NCI-H774 (cell line): ENCODE data around the gene RAD51D.
"Not testable (repeated sequence)": the region's sequence is repeated elsewhere in the genome, so short reads cannot be mapped to it uniquely, and the experiment has no call there.

Experiments used
- DNase-seq: peaks from one replicate; lab custom pipeline; 2025; lab: John Stamatoyannopoulos, UW

The RAD51D gene

DNA sequence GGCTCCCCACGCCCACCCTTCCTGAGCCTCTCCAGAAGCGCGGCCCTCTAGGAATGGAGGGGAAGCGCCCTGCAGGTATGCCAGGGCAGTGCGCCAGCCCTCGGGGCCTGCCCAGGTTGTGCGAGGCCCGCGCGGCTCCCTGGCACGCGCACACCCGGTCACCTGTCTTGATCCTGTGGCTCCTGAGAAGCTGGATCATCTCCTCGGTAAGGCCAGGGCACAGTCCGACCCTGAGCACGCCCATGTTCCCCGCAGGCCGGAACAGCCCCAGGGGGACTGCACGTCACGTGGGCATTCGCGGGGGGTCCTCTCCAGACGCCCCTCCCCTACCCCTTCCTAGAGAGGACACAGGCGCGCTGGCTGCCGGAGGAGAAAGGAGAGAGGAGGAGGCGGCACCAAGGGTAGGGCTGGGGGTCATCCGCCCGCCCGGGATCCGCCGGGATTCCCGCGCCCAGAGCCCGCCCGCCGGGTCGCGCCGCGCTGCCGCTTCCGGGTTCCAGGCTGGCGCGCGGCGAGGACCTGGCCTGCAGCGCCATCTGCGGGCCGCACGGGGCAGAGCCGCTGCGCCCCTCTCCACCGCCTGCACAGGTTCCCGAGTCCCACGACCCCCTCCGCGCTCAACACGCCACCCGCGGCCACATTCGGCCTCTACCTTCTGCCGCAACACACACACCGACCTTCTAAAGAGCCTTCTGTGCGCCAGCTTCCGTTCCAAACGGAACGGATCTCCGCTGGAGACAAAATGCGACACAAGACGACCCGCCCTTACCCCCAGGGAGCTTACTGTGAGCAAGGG lies at the start of gene RAD51D:
TSS of gene RAD51D (minus strand) at position 491 of the 796 bp plus-strand sequence. CDS start at position 244, 247 bp downstream.
- DNase-seq: peak; percentile 87

DNA sequence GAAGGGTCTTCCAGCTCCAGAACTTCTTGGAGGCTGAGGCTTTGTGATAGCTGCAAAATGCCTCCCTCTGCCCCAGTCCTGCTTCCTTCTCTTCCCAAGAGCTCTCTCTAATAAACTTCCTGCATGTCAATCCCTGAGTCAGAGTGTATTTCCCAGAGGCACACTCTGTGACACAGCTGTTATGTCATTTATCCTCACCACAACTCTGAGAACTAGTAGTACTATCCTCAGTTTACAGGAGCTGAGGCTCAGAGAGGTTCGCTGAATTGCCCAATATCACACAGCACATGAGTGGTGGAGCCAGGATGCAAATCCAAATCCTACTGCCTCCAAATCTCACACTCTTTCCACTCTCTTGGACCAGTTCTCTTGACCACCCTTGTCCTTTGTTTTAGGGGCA lies 48.0 kb upstream of the RAD51D start:
- no peak for DNase-seq

DNA sequence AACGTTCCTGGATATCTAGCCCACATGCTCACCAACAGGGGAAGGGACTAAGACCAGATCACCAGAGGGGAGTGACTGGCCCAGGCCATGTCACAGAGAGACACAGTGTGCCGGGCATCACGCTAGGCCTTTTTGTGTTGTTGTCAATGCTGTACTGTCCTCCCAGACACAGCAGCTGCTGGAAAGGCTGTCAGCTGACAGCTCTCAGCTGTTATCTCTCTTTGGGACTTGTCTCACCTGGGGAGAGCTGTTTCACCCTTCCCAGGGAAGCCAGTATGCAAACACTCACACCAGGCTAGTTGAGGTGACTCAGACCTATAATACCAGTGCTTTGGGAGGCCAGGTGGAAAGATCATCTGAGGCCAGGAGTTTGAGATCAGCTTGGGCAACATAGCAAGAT lies 47.4 kb upstream of the RAD51D start:
- peak; percentile 5 for DNase-seq

DNA sequence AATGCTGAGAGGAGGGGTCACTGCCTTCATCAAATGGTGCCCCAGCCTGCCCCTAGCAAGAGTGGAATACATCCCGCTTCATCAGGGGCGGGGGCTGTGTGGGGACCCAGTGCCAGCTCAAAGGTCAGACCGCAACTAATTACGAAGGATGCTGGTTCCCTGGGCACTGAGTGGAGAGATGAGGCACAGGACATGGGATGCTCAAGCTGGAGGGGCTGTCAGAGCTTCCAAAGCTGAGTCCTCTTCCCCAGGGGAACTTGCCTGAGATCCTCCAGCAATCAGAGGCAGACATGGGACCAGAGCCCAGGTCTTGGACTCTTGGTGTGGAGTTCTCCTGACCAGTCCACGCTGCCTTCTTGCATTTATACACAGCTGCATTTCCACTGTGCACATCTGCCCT lies 46.9 kb upstream of the RAD51D start:
- DNase-seq: no peak

DNA sequence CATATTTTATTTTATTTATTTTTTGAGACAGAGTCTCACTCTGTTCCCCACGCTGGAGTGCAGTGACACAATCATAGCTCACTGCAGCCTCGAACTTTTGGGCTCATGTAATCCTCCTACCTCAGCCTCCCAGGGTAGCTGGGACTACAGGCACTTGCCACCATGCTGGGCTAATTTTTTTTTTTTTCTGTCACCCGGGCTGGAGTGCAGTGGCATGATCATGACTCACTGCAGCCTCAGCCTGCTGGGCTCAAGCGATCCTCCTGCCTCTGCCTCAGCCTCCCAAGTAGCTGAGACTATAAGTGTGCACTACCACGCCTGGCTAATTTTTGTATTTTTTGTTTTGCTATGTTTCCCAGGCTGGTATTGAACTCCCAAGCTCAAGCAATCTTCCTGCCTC lies 45.1 kb upstream of the RAD51D start:
- no peak for DNase-seq

DNA sequence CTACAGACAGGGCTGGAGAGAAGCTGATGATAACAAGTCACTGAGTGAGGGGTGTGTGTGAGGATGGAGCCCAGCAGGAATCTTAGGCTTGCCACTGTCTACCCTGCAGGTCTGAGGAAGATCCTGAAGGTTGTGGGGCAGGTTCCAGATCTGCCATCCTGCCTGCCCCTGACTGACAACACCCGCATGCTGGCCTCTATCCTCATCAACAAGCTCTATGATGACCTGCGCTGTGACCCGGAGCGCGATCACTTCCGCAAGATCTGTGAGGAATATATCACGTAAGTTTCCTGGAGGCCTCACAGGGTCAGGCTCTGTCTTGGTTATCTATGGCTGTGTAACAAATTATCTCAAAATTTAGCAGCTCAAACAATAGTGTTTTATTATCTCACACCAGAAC lies 44.2 kb upstream of the RAD51D start:
- no peak for DNase-seq

DNA sequence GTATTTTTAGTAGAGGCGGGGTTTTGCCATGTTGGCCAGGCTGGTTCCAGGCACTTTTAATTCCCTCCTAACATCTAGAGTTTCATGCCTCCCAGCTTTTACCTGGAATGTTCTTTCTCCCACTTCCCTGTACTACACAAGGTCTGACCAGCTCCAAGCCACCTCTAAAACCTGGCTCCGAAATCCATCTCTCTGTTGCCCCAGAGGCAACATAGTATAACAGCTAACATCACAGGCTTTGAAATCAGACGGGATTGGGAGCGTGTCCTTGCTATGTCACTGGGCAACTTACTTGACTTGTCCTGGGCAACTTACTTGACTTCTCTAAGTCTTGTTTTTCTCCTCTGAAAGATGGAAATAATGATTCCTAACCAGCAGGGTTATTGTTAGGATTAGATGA lies 43.1 kb upstream of the RAD51D start:
- no peak for DNase-seq

DNA sequence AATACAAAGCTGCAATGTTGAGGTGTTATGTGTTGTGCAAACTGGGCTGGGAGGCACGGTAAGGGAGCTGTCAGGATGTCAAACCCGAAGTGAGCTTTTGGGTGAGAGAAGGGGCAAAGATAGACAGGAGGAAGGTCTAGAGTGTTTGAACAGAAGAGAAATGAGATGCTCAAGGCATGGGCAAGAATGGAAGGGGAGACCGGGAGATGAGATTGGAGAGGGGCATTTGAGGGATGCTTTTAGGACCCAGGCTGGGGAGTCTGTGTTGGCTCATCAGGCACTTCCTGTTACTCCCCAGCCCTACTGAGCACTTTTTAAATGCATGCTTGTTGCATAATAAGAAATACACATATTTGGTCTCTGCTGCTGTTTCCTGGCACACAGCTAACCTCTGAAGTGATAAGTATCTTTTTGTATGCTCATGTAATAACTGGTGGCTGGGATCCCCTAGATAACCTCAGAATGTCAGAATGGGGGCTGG lies 41.7 kb upstream of the RAD51D start:
- no peak for DNase-seq

DNA sequence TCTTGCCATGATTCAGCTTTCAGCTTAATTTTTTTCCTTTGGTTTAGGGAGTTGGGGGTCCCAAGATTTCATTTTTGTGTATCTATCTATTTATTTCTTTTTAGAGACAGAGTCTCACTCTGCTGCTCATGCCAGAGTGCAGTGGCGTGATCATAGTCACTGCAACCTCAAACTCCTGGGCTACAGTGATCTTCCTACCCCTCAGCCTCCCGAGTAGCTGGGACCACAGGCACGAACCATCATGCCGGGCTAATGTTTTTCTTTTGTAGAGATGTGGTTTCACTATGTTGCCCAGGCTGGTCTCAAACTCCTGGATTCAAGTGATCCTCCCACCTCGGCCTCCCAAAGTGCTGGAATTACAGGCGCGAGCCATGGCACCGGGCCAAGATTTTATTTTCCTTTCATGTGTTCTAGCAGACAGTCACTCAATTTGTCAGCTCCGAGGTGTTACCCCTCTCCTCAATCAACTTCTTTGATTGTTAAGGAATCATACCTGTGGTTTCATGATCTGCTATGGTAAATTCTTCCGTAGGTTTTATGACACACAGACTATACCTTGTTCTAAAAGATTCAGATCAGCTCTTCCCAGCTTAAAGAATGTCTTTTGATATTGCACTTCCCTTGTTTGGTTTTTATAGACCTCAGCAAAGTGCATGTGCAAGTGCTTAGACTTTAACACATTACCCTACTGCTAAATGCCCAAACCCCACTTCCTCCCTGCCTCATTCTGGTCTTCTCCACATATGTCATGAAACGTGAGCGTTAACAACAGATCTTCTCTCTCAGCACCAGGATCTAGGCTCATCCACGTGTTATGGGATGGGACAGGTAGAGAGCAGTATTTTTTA lies 40.9 kb upstream of the RAD51D start:
- DNase-seq: no peak

DNA sequence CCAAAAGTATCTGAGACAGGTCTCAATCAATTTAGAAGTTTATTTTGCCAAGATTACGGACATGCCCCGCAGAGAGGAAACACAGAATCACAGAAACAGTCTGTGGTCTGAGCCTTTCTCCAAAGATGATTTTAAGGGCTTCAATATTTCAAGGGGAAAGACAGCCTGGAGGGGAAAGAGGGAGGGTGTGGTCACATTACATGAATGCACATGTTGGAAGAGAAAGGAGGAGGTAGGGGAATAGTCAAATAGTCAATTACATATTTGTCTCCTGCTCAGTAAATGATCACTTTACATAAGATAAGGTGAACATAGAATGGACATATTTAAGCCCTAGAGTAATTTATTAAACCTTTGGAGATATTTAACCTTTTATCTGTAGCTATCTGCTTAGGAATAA lies 40.3 kb upstream of the RAD51D start:
- DNase-seq: no peak

DNA sequence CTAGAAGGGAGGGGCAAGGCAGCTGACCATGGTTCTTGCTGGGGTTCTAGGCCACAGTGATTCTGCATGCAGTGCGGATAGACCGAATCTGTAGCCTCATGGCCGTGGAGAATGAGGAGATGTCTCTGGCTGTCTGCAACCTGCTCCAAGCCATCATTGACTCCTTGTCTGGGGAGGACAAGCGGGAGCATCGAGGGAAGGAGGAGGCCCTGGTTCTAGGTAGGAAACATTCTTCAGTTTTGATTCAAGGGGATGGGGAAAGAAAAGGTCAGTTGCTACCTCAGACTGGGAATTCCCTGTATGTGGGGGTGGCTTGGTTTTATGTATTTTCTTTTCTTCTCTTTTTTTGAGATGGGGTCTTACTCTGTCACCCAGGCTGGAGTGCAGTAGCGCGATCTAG lies 35.6 kb upstream of the RAD51D start:
- no peak for DNase-seq

DNA sequence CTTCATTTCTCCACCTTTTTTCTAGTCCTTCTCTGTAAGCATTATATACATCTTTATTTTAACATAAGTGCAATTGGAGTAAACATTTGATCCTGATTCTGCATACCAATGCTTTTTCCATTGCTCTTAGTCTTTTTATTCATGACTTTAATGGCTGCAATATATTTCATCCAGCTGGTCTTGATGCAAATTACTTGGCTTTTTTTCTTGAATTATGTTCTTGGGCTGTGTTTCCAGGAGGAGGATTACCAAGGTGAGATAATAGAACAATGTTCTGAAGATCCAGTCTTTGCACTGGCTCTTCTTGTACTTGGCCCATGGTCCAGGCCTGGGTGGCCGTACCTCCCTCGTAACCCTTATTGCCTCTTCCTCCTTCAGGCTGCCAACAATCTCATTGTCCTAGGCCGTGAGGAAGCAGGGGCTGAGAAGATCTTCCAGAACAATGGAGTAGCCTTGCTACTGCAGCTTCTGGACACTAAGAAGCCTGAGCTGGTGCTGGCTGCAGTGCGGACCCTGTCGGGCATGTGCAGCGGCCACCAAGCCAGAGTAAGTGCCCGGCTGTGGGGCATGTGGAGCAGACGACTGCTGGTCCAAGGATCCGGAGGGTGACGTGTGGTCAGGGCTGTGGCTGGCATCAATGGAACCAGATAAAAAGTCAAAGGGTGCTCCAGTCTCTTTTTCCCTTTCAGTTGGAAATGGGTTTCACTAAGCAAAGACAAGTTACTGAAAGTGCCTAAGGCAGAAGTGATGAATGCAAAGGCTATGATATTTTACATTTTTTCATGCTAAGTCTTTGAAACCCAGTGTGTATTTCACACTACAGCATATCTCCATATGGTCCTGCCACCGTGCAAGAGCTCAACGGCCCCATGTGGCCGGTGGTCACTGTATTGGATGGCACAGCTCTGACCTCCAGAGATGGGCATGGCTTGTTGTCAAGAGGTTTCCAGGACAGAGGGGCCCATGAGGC lies 34.8 kb upstream of the RAD51D start:
- no peak for DNase-seq

DNA sequence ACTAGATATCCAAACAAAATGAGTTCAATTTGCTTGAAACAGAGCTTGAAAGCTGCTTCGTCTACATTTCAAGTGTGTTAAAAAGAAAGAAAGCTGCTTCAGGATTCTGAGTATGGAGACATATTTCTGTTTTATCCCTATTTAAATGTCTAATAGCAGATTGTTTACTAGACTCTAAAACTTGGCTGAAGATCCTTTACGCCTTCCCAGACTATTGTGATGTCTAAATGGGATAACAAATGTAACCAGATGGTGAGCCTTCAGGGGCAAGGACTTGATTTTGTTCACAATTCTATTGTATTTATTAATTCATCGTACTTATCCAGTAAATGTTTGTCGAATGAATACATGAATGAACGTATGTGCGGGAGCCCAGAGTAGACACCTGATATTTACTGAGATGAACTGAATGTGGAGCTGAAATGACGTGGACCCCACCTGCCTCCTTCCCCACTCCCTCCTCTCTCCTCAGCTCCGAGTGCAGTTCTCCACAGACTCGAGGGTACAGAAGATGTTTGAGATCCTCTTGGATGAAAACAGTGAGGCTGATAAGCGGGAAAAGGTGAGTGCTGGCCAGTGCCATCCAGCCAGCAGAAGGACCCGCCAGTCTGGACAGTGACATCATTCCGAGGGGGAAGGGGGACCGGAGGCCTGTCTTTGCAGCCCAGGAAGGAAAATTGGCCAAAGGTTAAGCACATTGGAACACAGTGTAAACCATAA lies 32.9 kb upstream of the RAD51D start:
- no peak for DNase-seq

DNA sequence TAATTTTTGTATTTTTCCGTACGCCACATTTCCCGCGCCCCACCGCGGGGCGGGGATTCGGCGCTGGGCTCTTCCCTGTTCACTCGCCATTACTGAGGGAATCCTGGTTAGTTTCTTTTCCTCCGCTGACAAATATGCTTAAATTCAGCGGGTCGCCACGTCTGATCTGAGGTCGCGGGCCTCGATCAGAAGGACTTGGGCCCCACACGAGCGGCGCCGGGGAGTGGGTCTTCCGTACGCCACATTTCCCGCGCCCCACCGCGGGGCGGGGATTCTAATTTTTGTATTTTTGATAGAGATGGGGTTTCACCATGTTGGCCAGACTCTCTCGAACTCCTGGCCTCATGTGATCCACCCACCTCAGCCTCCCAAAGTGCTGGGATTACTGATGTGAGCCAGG lies 31.4 kb upstream of the RAD51D start:
- DNase-seq: not testable (repeated sequence)

DNA sequence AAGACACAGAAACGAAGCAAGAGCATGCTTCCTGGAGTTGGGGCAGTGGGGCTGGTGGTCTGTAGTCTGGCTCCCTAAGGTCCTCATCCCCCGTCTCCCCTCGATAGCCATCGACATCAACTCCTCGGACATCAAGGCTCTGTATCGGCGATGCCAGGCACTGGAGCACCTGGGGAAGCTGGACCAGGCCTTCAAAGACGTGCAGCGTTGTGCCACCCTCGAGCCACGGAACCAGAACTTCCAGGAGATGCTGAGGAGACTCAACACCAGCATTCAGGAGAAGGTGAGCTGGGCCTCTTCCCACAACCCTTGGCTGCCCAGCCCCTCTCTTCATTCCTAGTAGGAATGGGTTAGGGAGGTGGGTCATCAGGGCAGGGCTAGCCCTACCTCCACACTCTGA lies 30.3 kb upstream of the RAD51D start:
- DNase-seq: no peak

DNA sequence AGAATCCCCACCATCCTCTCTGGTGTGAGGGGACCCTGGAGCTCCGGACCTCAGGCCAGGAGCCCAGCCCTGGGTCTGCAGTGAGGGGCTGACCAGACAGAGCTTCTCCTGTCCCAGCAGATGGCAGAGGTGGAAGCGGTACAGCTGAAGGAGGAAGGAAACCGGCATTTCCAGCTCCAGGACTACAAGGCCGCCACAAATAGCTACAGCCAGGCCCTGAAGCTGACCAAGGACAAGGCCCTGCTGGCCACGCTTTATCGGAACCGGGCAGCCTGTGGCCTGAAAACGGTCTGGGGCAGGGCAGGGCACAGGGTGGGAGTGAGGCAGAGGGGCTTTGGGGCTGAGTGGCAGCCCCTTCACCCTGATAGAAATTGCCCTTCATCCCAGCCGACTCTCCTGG lies 28.5 kb upstream of the RAD51D start:
- DNase-seq: no peak

DNA sequence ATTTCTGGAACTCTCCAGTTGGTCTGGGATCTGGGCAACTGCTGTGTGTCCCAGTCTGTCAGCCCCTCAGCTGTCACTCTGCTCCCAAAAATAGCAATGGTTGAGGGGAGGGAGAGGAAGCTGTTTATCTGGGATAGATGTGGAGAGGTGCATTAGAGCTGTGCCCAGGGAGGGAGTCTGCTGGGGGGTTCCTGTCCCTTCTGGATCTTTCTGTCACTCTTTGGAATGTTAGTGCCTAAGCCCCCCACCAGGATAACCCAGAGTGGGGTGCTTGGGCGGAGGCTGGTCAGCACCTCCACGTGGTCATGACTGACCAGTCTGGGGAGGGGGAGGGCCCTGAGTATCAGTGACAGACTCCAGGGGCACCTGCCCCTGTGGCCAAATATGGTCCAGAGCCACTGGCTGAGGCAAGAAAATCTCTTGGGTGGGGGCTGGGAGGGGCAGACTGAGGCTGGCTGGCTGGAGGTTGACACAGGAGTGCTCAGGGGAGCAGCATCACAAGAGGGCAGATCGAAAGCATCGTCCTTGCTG lies 27.8 kb upstream of the RAD51D start, which contains the start of gene UNC45B:
TSS of gene UNC45B (plus strand) at position 443 of the 531 bp plus-strand sequence. CDS start 447 bp downstream, outside the sequence.
- DNase-seq: no peak

DNA sequence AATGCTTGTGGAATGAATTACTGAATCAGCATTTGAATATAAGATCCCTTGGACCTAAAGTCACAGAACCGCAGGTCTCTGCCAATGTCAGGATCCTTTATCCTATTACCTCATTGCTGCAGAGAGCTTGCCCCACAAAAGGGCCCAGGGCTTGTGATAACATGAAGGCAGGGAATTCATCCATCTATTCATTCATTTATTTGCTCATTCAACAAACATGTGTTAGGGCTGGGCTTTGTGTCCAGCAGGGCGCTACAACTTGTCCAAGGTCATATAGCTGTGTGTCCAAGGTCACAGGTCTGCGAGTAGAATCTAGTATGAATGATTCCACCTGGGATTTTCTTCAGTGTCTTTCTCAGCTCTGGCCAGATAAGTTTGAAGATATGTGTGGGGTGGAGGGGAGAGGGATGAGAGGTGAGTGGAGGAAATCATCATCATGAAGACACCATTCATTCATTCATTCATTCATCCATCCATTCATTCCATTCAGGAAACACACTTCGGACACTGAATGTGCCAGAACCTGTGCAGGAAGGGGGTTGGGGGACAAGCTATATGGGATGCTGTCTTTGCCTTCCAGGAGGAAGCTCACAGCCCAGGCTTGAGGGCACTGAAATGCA lies 26.7 kb upstream of the RAD51D start:
- no peak for DNase-seq

DNA sequence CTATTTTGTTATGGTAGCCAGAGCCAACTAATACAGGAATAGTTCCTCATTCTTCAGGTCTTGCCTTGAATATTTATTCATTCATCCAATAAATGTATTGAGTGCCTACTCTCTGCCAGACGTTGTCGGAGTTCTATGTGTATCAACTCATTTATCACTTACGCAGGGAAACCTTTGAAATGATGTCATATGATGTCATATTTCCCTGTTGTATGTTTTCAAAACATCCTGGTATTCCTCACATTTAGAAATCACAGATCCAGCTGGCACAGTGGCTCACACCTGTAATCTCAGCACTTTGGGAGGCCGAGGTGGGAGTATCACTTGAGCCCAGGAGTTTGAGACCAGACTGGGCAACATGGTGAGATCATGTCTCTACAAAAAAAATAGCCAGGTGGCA lies 25.2 kb upstream of the RAD51D start:
- DNase-seq: no peak

DNA sequence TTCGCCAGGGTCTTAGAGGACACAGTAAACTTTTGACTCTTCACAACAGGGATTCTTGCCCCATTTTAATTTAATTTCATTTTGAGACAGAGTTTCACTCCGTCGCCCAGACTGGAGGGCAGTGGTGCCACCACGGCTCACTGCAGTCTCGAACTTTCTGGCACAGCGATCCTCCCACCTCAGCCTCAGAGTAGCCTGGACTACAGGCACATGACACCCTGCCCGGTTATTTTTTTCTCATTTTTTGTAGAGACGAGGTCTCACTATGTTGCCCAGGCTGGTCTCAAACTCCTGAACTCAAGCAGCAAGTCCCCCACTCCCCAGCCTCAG lies 22.8 kb upstream of the RAD51D start:
- no peak for DNase-seq
